OCI-LY1 (cell line): ENCODE results near the gene CHCHD6.

Experiments used
- H2AFZ ChIP-seq: fragments of 200-600 bp; sonication (generic), shearing (Covaris generic); 2 replicates; pipeline ENCODE4 v1.6.0; 2014; ENCODE audit warnings: antibody characterized with exemption, mild to moderate bottlenecking, low read length
- H3F3A ChIP-seq: fragments of 200-600 bp; sonication (generic), shearing (Covaris generic); 2 replicates; pipeline ENCODE4 v1.6.0; 2014; ENCODE audit warnings: mild to moderate bottlenecking, antibody characterized with exemption, low read length, moderate library complexity; ENCODE audit not compliant: insufficient read depth
- H3K27ac ChIP-seq: fragments of 200-600 bp; sonication (generic); 2 replicates; pipeline ENCODE4 v1.5.1; 2014; ENCODE audit warnings: low read length, mixed run types, mild to moderate bottlenecking, low read depth; ENCODE audit not compliant: poor library complexity, severe bottlenecking
- H3K27me3 ChIP-seq: fragments of 200-600 bp; sonication (generic); 2 replicates; pipeline ENCODE4 v1.6.0; 2014; ENCODE audit warnings: antibody characterized with exemption, mild to moderate bottlenecking, low read length, moderate library complexity; ENCODE audit not compliant: insufficient read depth
- H3K36me3 ChIP-seq: fragments of 200-600 bp; sonication (generic); 2 replicates; pipeline ENCODE4 v1.6.1; 2014; ENCODE audit warnings: mild to moderate bottlenecking, antibody characterized with exemption, low read length, moderate library complexity, mixed read lengths; ENCODE audit not compliant: insufficient read depth
- H3K4me1 ChIP-seq: fragments of 200-600 bp; sonication (generic); 2 replicates; pipeline ENCODE4 v1.5.1; 2014; ENCODE audit warnings: mild to moderate bottlenecking, low read length, moderate library complexity; ENCODE audit not compliant: insufficient read depth, severe bottlenecking
- H3K4me2 ChIP-seq: fragments of 200-600 bp; sonication (generic), shearing (Covaris generic); 2 replicates; pipeline ENCODE4 v1.6.1; 2014; ENCODE audit warnings: low read length
- H3K4me3 ChIP-seq: fragments of 200-600 bp; sonication (generic); 2 replicates; pipeline ENCODE4 v1.5.1; 2014; ENCODE audit warnings: low read length, low read depth, mild to moderate bottlenecking, mixed read lengths; ENCODE audit not compliant: poor library complexity, severe bottlenecking
- H3K79me2 ChIP-seq: fragments of 200-600 bp; shearing (Covaris generic); 2 replicates; pipeline ENCODE4 v1.6.1; 2016; ENCODE audit warnings: mixed run types, low read length, mixed read lengths; ENCODE audit not compliant: insufficient read depth
- H3K9ac ChIP-seq: fragments of 200-600 bp; sonication (generic), shearing (Covaris generic); 2 replicates; pipeline ENCODE4 v1.6.1; 2014; ENCODE audit warnings: mild to moderate bottlenecking, low read length, mixed read lengths
- H3K9me2 ChIP-seq: fragments of 200-600 bp; sonication (generic), shearing (Covaris generic); 2 replicates; pipeline ENCODE4 v1.6.1; 2014; ENCODE audit warnings: low read depth, mild to moderate bottlenecking, low read length, mixed read lengths
- H3K9me3 ChIP-seq: fragments of 200-600 bp; shearing (Covaris generic); 2 replicates; pipeline ENCODE4 v1.6.1; 2014; ENCODE audit warnings: low read length, mixed read lengths
- H4K20me1 ChIP-seq: fragments of 200-600 bp; sonication (generic), shearing (Covaris generic); 2 replicates; pipeline ENCODE4 v1.6.0; 2016; ENCODE audit warnings: mild to moderate bottlenecking, low read length; ENCODE audit not compliant: insufficient read depth
- EZH2 ChIP-seq: fragments of 200-600 bp; sonication (generic), shearing (Covaris generic); IDR thresholded peaks from 2 replicates; pipeline ENCODE4 v1.8.0; 2017; ENCODE audit warnings: borderline replicate concordance, mixed run types, mild to moderate bottlenecking, antibody characterized with exemption, low read length, moderate library complexity, mixed read lengths
- TF ChIP-seq, protein P1 (sequence below): fragments of 200-600 bp; sonication (generic), shearing (Covaris generic); IDR thresholded peaks from 2 replicates; pipeline ENCODE4 v1.5.1; 2017; ENCODE audit warnings: mild to moderate bottlenecking, antibody characterized with exemption, low read length, moderate library complexity, mixed read lengths

The CHCHD6 gene

DNA sequence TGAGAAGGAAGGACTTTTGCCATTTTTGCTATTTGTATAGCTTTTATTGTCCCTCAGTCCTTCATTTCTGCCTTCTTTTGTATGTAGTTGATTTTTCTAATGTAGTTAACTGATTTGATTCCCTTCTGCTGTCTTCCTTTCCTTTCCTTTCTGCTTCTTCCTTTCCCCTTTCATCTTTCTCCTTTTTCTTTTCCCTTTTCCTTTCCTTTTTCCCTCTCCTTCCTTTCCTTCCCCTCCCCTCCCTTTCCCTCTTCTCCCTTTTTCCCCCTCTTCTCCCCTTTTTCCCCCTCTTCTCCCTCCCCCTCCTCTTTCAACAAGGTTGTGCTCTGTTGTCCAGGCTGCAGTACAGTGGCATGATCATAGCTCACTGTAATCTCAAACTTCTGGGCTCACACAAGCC lies 59.0 kb downstream of the CHCHD6 start:
- no peaks in the 10 kb centered on the region for H4K20me1 ChIP-seq
- H2AFZ ChIP-seq: no peak overlapping the region
- H3K4me2 ChIP-seq: no peak overlapping the region
- H3K9ac ChIP-seq: no peak overlapping the region
- H3K36me3 ChIP-seq: no peaks in the 10 kb centered on the region
- H3F3A ChIP-seq: no peaks in the 10 kb centered on the region
- no peaks in the 10 kb centered on the region for H3K9me3 ChIP-seq
- H3K27me3 ChIP-seq: no peaks in the 10 kb centered on the region; the same call in 1 of the 2 replicates
- no peak overlapping the region for H3K4me3 ChIP-seq
- no peak for TF ChIP-seq EZH2
- TF ChIP-seq, protein P1, sequence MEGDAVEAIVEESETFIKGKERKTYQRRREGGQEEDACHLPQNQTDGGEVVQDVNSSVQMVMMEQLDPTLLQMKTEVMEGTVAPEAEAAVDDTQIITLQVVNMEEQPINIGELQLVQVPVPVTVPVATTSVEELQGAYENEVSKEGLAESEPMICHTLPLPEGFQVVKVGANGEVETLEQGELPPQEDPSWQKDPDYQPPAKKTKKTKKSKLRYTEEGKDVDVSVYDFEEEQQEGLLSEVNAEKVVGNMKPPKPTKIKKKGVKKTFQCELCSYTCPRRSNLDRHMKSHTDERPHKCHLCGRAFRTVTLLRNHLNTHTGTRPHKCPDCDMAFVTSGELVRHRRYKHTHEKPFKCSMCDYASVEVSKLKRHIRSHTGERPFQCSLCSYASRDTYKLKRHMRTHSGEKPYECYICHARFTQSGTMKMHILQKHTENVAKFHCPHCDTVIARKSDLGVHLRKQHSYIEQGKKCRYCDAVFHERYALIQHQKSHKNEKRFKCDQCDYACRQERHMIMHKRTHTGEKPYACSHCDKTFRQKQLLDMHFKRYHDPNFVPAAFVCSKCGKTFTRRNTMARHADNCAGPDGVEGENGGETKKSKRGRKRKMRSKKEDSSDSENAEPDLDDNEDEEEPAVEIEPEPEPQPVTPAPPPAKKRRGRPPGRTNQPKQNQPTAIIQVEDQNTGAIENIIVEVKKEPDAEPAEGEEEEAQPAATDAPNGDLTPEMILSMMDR: no peak
- no peaks in the 10 kb centered on the region for H3K4me1 ChIP-seq
- no peaks in the 10 kb centered on the region for H3K9me2 ChIP-seq
- H3K79me2 ChIP-seq: no peaks in the 10 kb centered on the region
- no peak overlapping the region for H3K27ac ChIP-seq

DNA sequence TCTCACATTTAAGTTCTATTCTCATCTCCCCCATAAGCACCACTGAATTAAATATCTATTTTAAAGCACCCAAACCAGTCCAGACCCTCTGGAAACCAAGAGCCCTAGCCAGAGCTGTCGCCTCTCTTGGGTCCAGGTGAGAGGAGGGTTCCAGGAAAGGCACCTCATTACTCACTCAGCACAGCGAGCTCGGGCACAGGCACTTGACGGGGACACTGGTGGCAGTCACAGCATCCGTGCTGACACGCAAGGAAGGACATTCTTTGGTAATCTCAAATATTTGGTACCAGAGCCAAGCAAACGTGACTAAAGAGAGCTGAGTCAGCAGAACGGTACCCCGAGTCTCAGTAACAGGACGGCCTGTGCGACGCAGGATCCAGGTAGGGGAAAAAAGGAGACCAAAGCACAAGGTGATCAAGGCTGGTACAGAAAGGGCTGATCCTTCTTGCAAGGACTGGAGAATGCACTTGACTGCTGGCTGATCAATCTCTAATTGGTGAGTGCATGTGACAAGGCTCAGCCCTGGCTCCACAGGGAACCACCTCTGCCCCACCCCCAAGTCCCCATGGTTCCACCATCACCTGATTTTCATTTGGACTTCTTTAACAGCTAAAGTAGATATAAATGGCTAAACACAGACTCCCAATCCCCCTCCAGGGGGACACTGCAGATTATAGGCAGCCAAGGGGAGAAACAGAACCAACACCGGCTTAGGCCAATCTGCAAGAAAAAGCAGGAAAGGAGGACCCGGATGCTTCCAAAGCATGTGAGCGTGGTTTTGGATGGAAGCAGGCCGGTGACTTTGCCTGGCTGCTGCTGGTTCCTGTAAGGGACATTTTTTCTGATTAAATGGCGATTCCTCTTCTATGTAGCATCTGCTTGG lies 61.4 kb downstream of the CHCHD6 start:
- H2AFZ ChIP-seq: no peak overlapping the region
- H3K27ac ChIP-seq: no peak overlapping the region
- H3K9me3 ChIP-seq: no peaks in the 10 kb centered on the region
- no peak overlapping the region for H3K4me2 ChIP-seq
- no peaks in the 10 kb centered on the region for H3K36me3 ChIP-seq
- H3K9ac ChIP-seq: no peak overlapping the region
- H4K20me1 ChIP-seq: no peaks in the 10 kb centered on the region
- no peaks in the 10 kb centered on the region for H3F3A ChIP-seq
- no peak for TF ChIP-seq EZH2
- TF ChIP-seq, protein P1: no peak
- no peaks in the 10 kb centered on the region for H3K9me2 ChIP-seq
- no peaks in the 10 kb centered on the region; the same call in 1 of the 2 replicates for H3K27me3 ChIP-seq
- no peaks in the 10 kb centered on the region for H3K79me2 ChIP-seq
- H3K4me1 ChIP-seq: no peaks in the 10 kb centered on the region
- H3K4me3 ChIP-seq: no peak overlapping the region

DNA sequence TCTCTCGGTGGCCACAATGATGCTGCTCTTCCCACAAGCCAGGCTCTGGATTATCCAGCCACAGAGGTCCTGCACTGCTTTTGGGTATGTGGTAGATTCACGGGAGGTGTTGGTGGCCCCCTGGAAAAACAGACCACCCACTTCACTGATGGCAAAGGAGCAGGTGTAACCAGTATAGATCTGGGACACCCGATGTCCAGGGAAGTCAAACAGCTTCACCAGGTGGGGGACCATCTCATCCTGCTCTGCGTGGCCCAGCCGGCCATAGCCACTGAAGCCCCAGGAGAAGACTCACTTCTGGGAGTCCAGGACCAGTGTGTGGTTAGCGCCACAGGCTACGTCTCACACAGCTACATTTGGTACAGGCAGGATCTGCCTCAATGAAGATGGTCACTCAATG lies 62.6 kb downstream of the CHCHD6 start:
- no peaks in the 10 kb centered on the region for H4K20me1 ChIP-seq
- no peak overlapping the region for H3K27ac ChIP-seq
- no peak overlapping the region for H3K9ac ChIP-seq
- H3K9me3 ChIP-seq: no peaks in the 10 kb centered on the region
- no peaks in the 10 kb centered on the region for H3K9me2 ChIP-seq
- H2AFZ ChIP-seq: no peak overlapping the region
- no peaks in the 10 kb centered on the region; the same call in 1 of the 2 replicates for H3K27me3 ChIP-seq
- H3K4me3 ChIP-seq: no peak overlapping the region
- no peak overlapping the region for H3K4me2 ChIP-seq
- no peaks in the 10 kb centered on the region for H3K4me1 ChIP-seq
- H3K79me2 ChIP-seq: no peaks in the 10 kb centered on the region
- no peaks in the 10 kb centered on the region for H3F3A ChIP-seq
- TF ChIP-seq, protein P1: no peak
- TF ChIP-seq EZH2: no peak
- no peaks in the 10 kb centered on the region for H3K36me3 ChIP-seq
